Stomach (tissue), 4 donors: ENCODE data around the gene SMPD2.

Experiments used
- CTCF ChIP-seq, 7 experiments: fragments of 450-650 bp in 4 of 7; fragments of 200-600 bp in 3 of 7; sonication (generic) in 3 of 7; IDR thresholded peaks; one replicate each; pipeline ENCODE4 v1.5.1; 2016 to 2019; ENCODE audit warnings: antibody characterized with exemption in 7 of 7, control low read depth in 2 of 7, mild to moderate bottlenecking in 1 of 7
- EP300 ChIP-seq: sonication (generic); formaldehyde crosslinking; IDR thresholded peaks from one replicate; pipeline ENCODE4 v1.6.1; 2017; ENCODE audit warnings: antibody characterized with exemption
- POLR2A ChIP-seq, 4 donors: fragments of 450-650 bp; IDR thresholded peaks; one replicate each; pipeline ENCODE4 v1.6.1; 2016; ENCODE audit warnings: antibody characterized with exemption in 4 of 4, control low read depth in 2 of 4, mild to moderate bottlenecking in 1 of 4, moderate library complexity in 1 of 4
- POLR2AphosphoS5 ChIP-seq, 3 donors: sonication (generic); formaldehyde crosslinking; IDR thresholded peaks; one replicate each; pipeline ENCODE4 v1.6.1; 2016; ENCODE audit warnings: antibody characterized with exemption in 3 of 3

- TF ChIP-seq CTCF (IDR thresholded peaks at IDR 0.05) (no peak), POLR2A (IDR thresholded peaks at IDR 0.05) (no peak), POLR2AphosphoS5 (IDR thresholded peaks at IDR 0.05) (no peak), EP300 (no peak)
Observed at GRCh38 chr6:109449064-109449794, 8.7 kb downstream of the SMPD2 start.
